Stomach (tissue), 9 donors: ENCODE data around the gene NAB2. TPM values are rescaled to one million over a fixed set of nuclear protein-coding genes. Genes with fewer than 3 reads are reported as not detected.
"Not testable (repeated sequence)": the region's sequence is repeated elsewhere in the genome, so short reads cannot be mapped to it uniquely, and the experiment has no call there.

Source experiments
- DNase-seq, 2 donors: peaks; one replicate each; pipeline versions ENCODE4 v3.0.0 to v3.0.0-alpha.2; 2013 to 2019
- H3K27ac ChIP-seq, 5 donors: fragments of 200-600 bp in 4 of 5; sonication (generic) in 4 of 5; one replicate each; pipeline ENCODE4 v1.5.1; 2013 to 2019; ENCODE audit warnings: mild to moderate bottlenecking in 1 of 5, moderate library complexity in 1 of 5
- H3K27me3 ChIP-seq, 3 donors: fragments of 200-600 bp; sonication (generic); one replicate each; pipeline ENCODE4 v1.5.1; 2017 to 2019; ENCODE audit warnings: mixed run types in 1 of 3
- H3K36me3 ChIP-seq, 4 donors: fragments of 200-600 bp; sonication (generic); 1 replicate in 3 of 4; 2 replicates in 1 of 4; pipeline ENCODE4 v1.5.1; 2016 to 2019
- H3K4me1 ChIP-seq, 4 donors: fragments of 200-600 bp; sonication (generic); one replicate each; pipeline ENCODE4 v1.5.1; 2016 to 2019
- H3K4me3 ChIP-seq, 4 donors: fragments of 200-600 bp; sonication (generic) in 3 of 4; one replicate each; pipeline ENCODE4 v1.5.1; 2016 to 2019; ENCODE audit warnings: mild to moderate bottlenecking in 1 of 4
- H3K9me3 ChIP-seq, 4 donors: fragments of 200-600 bp; sonication (generic); one replicate each; pipeline ENCODE4 v1.5.1; 2016 to 2019
- EP300 ChIP-seq: sonication (generic); formaldehyde crosslinking; IDR thresholded peaks from one replicate; pipeline ENCODE4 v1.6.1; 2017; ENCODE audit warnings: antibody characterized with exemption
- POLR2A ChIP-seq, 4 donors: fragments of 450-650 bp; IDR thresholded peaks; one replicate each; pipeline ENCODE4 v1.6.1; 2016; ENCODE audit warnings: antibody characterized with exemption in 4 of 4, control low read depth in 2 of 4, mild to moderate bottlenecking in 1 of 4, moderate library complexity in 1 of 4
- POLR2AphosphoS5 ChIP-seq, 3 donors: sonication (generic); formaldehyde crosslinking; IDR thresholded peaks; one replicate each; pipeline ENCODE4 v1.6.1; 2016; ENCODE audit warnings: antibody characterized with exemption in 3 of 3
- WGBS, 5 donors: extraction: QIAGEN DNeasy Blood & Tissue Kit in 3 of 5; methylation state at CpG; one replicate each; pipeline versions ENCODE4 v1.1.5 to v1.1.7; 2013 to 2018; 5-methylcytosine and 5-hydroxymethylcytosine counted together
- intact Hi-C: fragments of 100-400 bp; cut with DNase I; formaldehyde crosslinking; loops from one replicate; pipeline ENCODE4 v1.15.1; 2023; ENCODE audit warnings: low total_unique reads
- polyA plus RNA-seq, 3 donors: library from polyadenylated mRNA; stranded (reverse); fragments of 200-250 nt; gene quantifications; one replicate each; pipeline ENCODE4 v1.2.3, GENCODE V29; 2013
- total RNA-seq, 5 donors: library from RNA; depleted of rRNA; stranded (reverse); fragments of >200 nt; gene quantifications; one replicate each; pipeline versions ENCODE4 v1.1.0 to v1.2.3, GENCODE V29; 2014 to 2016
- TF ChIP-seq, protein P1 (sequence below), 7 experiments: fragments of 450-650 bp in 4 of 7; fragments of 200-600 bp in 3 of 7; sonication (generic) in 3 of 7; IDR thresholded peaks; one replicate each; pipeline ENCODE4 v1.5.1; 2016 to 2019; ENCODE audit warnings: antibody characterized with exemption in 7 of 7, control low read depth in 2 of 7, mild to moderate bottlenecking in 1 of 7
- donor health status: healthy with polysubstance abuse.
- donor health status: Bipolar disorder and iron deficiency.
- donor health status: healthy.

Gene NAB2
- total and polyA plus RNA-seq, 8 donors, result 1.7 to 16.6 (median 12.1) TPM; not detected in 1

GRCh38 chr12:57116580-57117281 lies 27.8 kb downstream of the NAB2 start:
- Histone ChIP-seq H3K4me3 (no peak overlapping the region), H3K27me3 (no peaks in the 10 kb centered on the region), H3K36me3 (no peaks in the 10 kb centered on the region), H3K9me3 (no peaks in the 10 kb centered on the region), H3K4me1 (peaks cover 0 to 12% (median 10%) of the 10 kb centered on the region in 4 donors), H3K27ac (no peak overlapping the region)
- intact Hi-C loops, result no loop called here
- WGBS, 5 donors, result 74 to 90% (median 86%) methylated on average over 5 of the region's 5 CpGs
- DNase-seq, result no peak
- TF ChIP-seq POLR2AphosphoS5 (IDR thresholded peaks at IDR 0.05) (no peak), EP300 (no peak), POLR2A (IDR thresholded peaks at IDR 0.05) (no peak)
- TF ChIP-seq, protein P1, sequence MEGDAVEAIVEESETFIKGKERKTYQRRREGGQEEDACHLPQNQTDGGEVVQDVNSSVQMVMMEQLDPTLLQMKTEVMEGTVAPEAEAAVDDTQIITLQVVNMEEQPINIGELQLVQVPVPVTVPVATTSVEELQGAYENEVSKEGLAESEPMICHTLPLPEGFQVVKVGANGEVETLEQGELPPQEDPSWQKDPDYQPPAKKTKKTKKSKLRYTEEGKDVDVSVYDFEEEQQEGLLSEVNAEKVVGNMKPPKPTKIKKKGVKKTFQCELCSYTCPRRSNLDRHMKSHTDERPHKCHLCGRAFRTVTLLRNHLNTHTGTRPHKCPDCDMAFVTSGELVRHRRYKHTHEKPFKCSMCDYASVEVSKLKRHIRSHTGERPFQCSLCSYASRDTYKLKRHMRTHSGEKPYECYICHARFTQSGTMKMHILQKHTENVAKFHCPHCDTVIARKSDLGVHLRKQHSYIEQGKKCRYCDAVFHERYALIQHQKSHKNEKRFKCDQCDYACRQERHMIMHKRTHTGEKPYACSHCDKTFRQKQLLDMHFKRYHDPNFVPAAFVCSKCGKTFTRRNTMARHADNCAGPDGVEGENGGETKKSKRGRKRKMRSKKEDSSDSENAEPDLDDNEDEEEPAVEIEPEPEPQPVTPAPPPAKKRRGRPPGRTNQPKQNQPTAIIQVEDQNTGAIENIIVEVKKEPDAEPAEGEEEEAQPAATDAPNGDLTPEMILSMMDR (IDR thresholded peaks at IDR 0.05), result no peak

GRCh38 chr12:57118711-57119271 lies 29.9 kb downstream of the NAB2 start:
- H3K27ac ChIP-seq, result no peak overlapping the region
- TF ChIP-seq POLR2A (IDR thresholded peaks at IDR 0.05) (no peak), EP300 (no peak)
- TF ChIP-seq, protein P1 (IDR thresholded peaks at IDR 0.05), result no peak
- no peaks in the 10 kb centered on the region for H3K27me3 ChIP-seq
- H3K4me1 ChIP-seq, result no peaks in the 10 kb centered on the region
- DNase-seq, result no peak
- H3K36me3 ChIP-seq, result no peaks in the 10 kb centered on the region
- no peak overlapping the region for H3K4me3 ChIP-seq
- 61 to 83% (median 73%) methylated on average over 1 of the region's 1 CpG for WGBS, 5 donors
- intact Hi-C loops, result no loop called here
- H3K9me3 ChIP-seq, result no peaks in the 10 kb centered on the region

- intact Hi-C loops, result no loop called here
- no peak for TF ChIP-seq POLR2AphosphoS5 (IDR thresholded peaks at IDR 0.05)
- no peak for TF ChIP-seq EP300
- no peak for TF ChIP-seq POLR2A (IDR thresholded peaks at IDR 0.05)
- TF ChIP-seq, protein P1 (IDR thresholded peaks at IDR 0.05), result no peak
- Histone ChIP-seq H3K27me3 (no peaks in the 10 kb centered on the region), H3K9me3 (no peaks in the 10 kb centered on the region), H3K27ac (no peak overlapping the region), H3K36me3 (no peaks in the 10 kb centered on the region), H3K4me1 (no peaks in the 10 kb centered on the region), H3K4me3 (no peak overlapping the region)
- DNase-seq, result no peak
- 82 to 96% (median 93%) methylated on average over 5 of the region's 5 CpGs for WGBS, 5 donors
Measured at GRCh38 chr12:57119294-57120085, 30.6 kb downstream of the NAB2 start.

GRCh38 chr12:57120718-57121117 lies 31.8 kb downstream of the NAB2 start:
- H3K4me1 ChIP-seq, H3K4me3 ChIP-seq, DNase-seq, H3K27me3 ChIP-seq, intact Hi-C loops, H3K36me3 ChIP-seq, H3K27ac ChIP-seq, H3K9me3 ChIP-seq: not testable (repeated sequence)
- WGBS, 5 donors, result 88 to 92% (median 90%) methylated on average over 11 of the region's 11 CpGs
